ENCODE results near the gene TNRC18. TPM values are rescaled to one million over a fixed set of nuclear protein-coding genes. Genes with fewer than 3 reads are reported as not detected.

TNRC18 gene
- total and polyA plus RNA-seq, 9 of the 15 experiments (the other 6 are each of a cell fraction or from before 2014, with no cell fraction given): 0.03 to 43.2 (median 18.0) TPM

DNA sequence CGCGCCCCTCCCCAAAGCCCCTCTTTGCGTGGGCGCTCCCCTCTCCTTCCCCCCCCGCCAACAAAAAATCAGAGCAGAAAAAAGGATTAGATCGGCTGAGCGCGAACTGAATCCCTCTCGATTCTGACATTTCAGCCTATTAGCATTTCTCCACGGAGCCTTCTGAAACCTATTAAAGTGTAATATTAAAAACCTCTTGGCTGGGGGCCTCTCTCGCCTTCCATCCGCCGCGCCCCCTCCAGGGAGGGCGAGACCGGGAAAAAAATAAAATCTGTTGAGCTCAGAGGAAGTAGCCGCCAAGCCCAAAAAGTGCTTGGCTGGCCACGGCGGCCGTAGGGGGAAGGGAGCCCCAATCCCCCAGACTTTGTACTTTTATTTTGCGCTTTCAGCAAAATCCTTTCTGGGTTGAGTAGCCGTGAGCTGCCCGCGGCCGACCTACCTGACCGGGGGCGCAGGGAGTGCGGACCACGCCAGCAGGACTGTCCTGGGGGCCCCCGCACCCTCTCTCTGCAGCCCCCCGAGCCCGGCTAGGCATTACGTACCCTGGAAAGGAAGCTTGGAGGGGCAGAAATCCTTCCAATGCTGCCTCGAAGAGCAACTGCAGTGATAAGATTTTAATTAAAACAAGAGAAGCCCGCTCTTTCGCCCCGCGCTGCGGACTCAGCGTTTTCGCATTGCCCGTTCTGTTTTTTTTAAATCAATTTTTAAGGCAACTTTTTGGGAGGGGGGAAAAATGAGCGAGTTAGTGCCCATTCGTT is 1.3 kb upstream of the TNRC18 start:
- Histone ChIP-seq H3K36me3 (ENCODE audit: control insufficient read depth, insufficient read depth, low read length) (peaks cover 5% of the 10 kb centered on the region; the same call in 1 of the 3 replicates), H3K9ac (ENCODE audit: insufficient read depth in 1 of 2, low read depth in 2 of 2, low read length in 2 of 2) (peak overlapping the region; percentile 94 to 96), H3K27me3 (ENCODE audit: control insufficient read depth in 2 of 2, insufficient read depth in 2 of 2, low read length in 2 of 2) (no peaks in the 10 kb centered on the region), H3K4me3 (peak overlapping the region; percentile 78), H3K9me3 (replicated peaks; ENCODE audit: control insufficient read depth, insufficient read depth, low read depth, low read length) (no peaks in the 10 kb centered on the region), H3K79me2 (ENCODE audit: control insufficient read depth, insufficient read depth, low read length) (peaks cover 88% of the 10 kb centered on the region), H3K4me1 (replicated peaks in 1 of 2; ENCODE audit: control insufficient read depth in 2 of 2, insufficient read depth in 2 of 2, low read length in 2 of 2) (peaks cover 29 to 87% of the 10 kb centered on the region in 2 experiments), H3K9me1 (ENCODE audit: control insufficient read depth, insufficient read depth, low read length) (no peaks in the 10 kb centered on the region), H3K27ac (ENCODE audit: extremely low read depth, low read depth, low read length) (peak overlapping the region; percentile 98), H4K20me1 (replicated peaks; ENCODE audit: control insufficient read depth, insufficient read depth, low read length) (no peaks in the 10 kb centered on the region), H3K4me2 (ENCODE audit: insufficient read depth, low read length) (peak overlapping the region; percentile 83), H2AFZ (ENCODE audit: low read depth, low read length) (peak overlapping the region; percentile 71)
- intact Hi-C loops (cut with micrococcal nuclease) (loop anchor here (2.0 kb wide), 1 partner anchor 32 kb away; no protein-coding TSS in a partner anchor), in situ Hi-C loops (cut with MboI) (no loop called here)
- FAIRE-seq (no peak), ATAC-seq (no peak), DNase-seq (ENCODE audit: extremely low read depth in 1 of 4, low spot score in 3 of 4) (peak in 3 of 4 experiments; percentile 11 to 57 (median 13))
- POLR2A ChIA-PET: interaction anchor here (0.6 to 1.8 kb wide), 12 partner anchors 9 to 676 kb away, joined by 3 to 6 read pairs (median 4); no protein-coding TSS in a partner anchor
- WGBS (ENCODE audit: insufficient coverage, low coverage, missing lambda C conversion rate): under 1% methylated on average over 42 of the region's 44 CpGs
- CTCF ChIA-PET (ENCODE audit: low intra/inter-chr PET ratio): interaction anchor here (0.6 kb wide), 2 partner anchors 285 to 584 kb away, joined by 3 to 6 read pairs; partner anchors contain the start of gene AIMP2
- no TSS peak for BruUV-seq (replicated peaks)
- TF ChIP-seq MAFF (IDR thresholded peaks at IDR 0.05; ENCODE audit: low read length) (peak; percentile 60), ZNF280B (CRISPR knock-in tag; IDR thresholded peaks at IDR 0.05) (no peak), ZNF197 (CRISPR knock-in tag; IDR thresholded peaks at IDR 0.05; ENCODE audit: low read depth) (no peak), ZFX (CRISPR knock-in tag; IDR thresholded peaks at IDR 0.05) (peak; percentile 7; the same call in 1 of the 2 replicates), ZNF316 (IDR thresholded peaks at IDR 0.05) (peak; percentile 84), ETV5 (CRISPR knock-in tag; IDR thresholded peaks at IDR 0.05; ENCODE audit: low read depth) (no peak), ETV1 (tag; conservative IDR thresholded peaks at IDR 0.05; ENCODE audit: low read depth) (peak; percentile 45; the same call in 1 of the 2 replicates), SIN3A (IDR thresholded peaks at IDR 0.05; ENCODE audit: borderline replicate concordance in 2 of 2, control insufficient read depth in 1 of 2, low read depth in 2 of 2, low read length in 2 of 2) (no peak), C11orf30 (IDR thresholded peaks at IDR 0.05; ENCODE audit: low read depth) (peak; percentile 88), MAFG (tag; conservative IDR thresholded peaks at IDR 0.05) (peak; percentile 81), EGR1 (conservative IDR thresholded peaks at IDR 0.05) (peak; percentile 80), RNF2 (IDR thresholded peaks at IDR 0.05) (0 out of 2 replicates have a peak, but pooled peaks have one; percentile 9), FOSL1 (tag; conservative IDR thresholded peaks at IDR 0.05) (0 out of 2 replicates have a peak, but pooled peaks have one; percentile 9), SMARCE1 (IDR thresholded peaks at IDR 0.05) (0 out of 2 replicates have a peak, but pooled peaks have one; percentile 6), CHD1 (IDR thresholded peaks at IDR 0.05; ENCODE audit: low read length) (peak; percentile 6), POLR3A (IDR thresholded peaks at IDR 0.05; ENCODE audit: borderline replicate concordance, extremely low read depth, insufficient read depth, insufficient read length) (no peak)
- TF ChIP-seq, protein P1, sequence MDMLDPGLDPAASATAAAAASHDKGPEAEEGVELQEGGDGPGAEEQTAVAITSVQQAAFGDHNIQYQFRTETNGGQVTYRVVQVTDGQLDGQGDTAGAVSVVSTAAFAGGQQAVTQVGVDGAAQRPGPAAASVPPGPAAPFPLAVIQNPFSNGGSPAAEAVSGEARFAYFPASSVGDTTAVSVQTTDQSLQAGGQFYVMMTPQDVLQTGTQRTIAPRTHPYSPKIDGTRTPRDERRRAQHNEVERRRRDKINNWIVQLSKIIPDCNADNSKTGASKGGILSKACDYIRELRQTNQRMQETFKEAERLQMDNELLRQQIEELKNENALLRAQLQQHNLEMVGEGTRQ (CRISPR knock-in tag; IDR thresholded peaks at IDR 0.05): no peak
- TF ChIP-seq, protein P2, sequence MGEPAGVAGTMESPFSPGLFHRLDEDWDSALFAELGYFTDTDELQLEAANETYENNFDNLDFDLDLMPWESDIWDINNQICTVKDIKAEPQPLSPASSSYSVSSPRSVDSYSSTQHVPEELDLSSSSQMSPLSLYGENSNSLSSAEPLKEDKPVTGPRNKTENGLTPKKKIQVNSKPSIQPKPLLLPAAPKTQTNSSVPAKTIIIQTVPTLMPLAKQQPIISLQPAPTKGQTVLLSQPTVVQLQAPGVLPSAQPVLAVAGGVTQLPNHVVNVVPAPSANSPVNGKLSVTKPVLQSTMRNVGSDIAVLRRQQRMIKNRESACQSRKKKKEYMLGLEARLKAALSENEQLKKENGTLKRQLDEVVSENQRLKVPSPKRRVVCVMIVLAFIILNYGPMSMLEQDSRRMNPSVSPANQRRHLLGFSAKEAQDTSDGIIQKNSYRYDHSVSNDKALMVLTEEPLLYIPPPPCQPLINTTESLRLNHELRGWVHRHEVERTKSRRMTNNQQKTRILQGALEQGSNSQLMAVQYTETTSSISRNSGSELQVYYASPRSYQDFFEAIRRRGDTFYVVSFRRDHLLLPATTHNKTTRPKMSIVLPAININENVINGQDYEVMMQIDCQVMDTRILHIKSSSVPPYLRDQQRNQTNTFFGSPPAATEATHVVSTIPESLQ (CRISPR knock-in tag; IDR thresholded peaks at IDR 0.05): no peak
